Stomach smooth muscle (tissue), 2 donors: Measurements from ENCODE around the gene ADCY1.
"Not testable (repeated sequence)": the region's sequence is repeated elsewhere in the genome, so short reads cannot be mapped to it uniquely, and the experiment has no call there.

ENCODE experiments used
- H3K27ac ChIP-seq: one replicate; pipeline ENCODE4 v1.7.0; 2013; ENCODE audit warnings: mild to moderate bottlenecking, low read length, inconsistent platforms
- H3K27me3 ChIP-seq, 2 donors: one replicate each; pipeline ENCODE4 v1.7.0; 2013; ENCODE audit warnings: low read length in 2 of 2; ENCODE audit not compliant: insufficient read depth in 2 of 2, control insufficient read depth in 1 of 2
- H3K36me3 ChIP-seq, 2 donors: one replicate each; pipeline ENCODE4 v1.7.0; 2013; ENCODE audit warnings: low read length in 2 of 2; ENCODE audit not compliant: control insufficient read depth in 2 of 2, insufficient read depth in 2 of 2
- H3K4me1 ChIP-seq: one replicate; pipeline ENCODE4 v1.7.0; 2013; ENCODE audit warnings: low read length; ENCODE audit not compliant: control insufficient read depth, insufficient read depth
- H3K4me3 ChIP-seq, 2 donors: one replicate each; pipeline ENCODE4 v1.7.0; 2013; ENCODE audit warnings: low read length in 2 of 2
- H3K9ac ChIP-seq, 2 donors: one replicate each; pipeline ENCODE4 v1.7.0; 2013; ENCODE audit warnings: low read length in 2 of 2, mild to moderate bottlenecking in 1 of 2
- H3K9me3 ChIP-seq, 2 donors: one replicate each; pipeline ENCODE4 v1.7.0; 2013; ENCODE audit warnings: low read length in 2 of 2; ENCODE audit not compliant: control insufficient read depth in 2 of 2
- donor health status: healthy.
- donor health status: Pancreatic carcinoma.

Gene ADCY1

GRCh38 chr7:45738920-45739319 lies 164.8 kb downstream of the ADCY1 start:
- not testable (repeated sequence) for H3K4me1 ChIP-seq, H3K9me3 ChIP-seq, H3K4me3 ChIP-seq, H3K27ac ChIP-seq, H3K27me3 ChIP-seq, H3K9ac ChIP-seq, H3K36me3 ChIP-seq

- H3K36me3 ChIP-seq, H3K27ac ChIP-seq, H3K4me1 ChIP-seq, H3K9ac ChIP-seq, H3K27me3 ChIP-seq, H3K4me3 ChIP-seq, H3K9me3 ChIP-seq: not testable (repeated sequence)
Measured at GRCh38 chr7:45740573-45740972, 166.4 kb downstream of the ADCY1 start.

GRCh38 chr7:45748976-45749375 lies 174.8 kb downstream of the ADCY1 start:
- H3K9ac ChIP-seq, H3K36me3 ChIP-seq, H3K4me3 ChIP-seq, H3K27me3 ChIP-seq, H3K4me1 ChIP-seq, H3K27ac ChIP-seq, H3K9me3 ChIP-seq: not testable (repeated sequence)

- H3K9me3 ChIP-seq, H3K9ac ChIP-seq, H3K4me1 ChIP-seq, H3K4me3 ChIP-seq, H3K27me3 ChIP-seq, H3K36me3 ChIP-seq, H3K27ac ChIP-seq: not testable (repeated sequence)
Measured at GRCh38 chr7:45751352-45751751, 177.2 kb downstream of the ADCY1 start.

GRCh38 chr7:45756333-45756732 lies 182.2 kb downstream of the ADCY1 start:
- H3K27ac ChIP-seq, H3K9me3 ChIP-seq, H3K36me3 ChIP-seq, H3K9ac ChIP-seq, H3K27me3 ChIP-seq, H3K4me1 ChIP-seq, H3K4me3 ChIP-seq: not testable (repeated sequence)

GRCh38 chr7:45756757-45757156 lies 182.6 kb downstream of the ADCY1 start:
- not testable (repeated sequence) for H3K4me3 ChIP-seq, H3K9me3 ChIP-seq, H3K9ac ChIP-seq, H3K4me1 ChIP-seq, H3K27ac ChIP-seq, H3K36me3 ChIP-seq, H3K27me3 ChIP-seq

- not testable (repeated sequence) for H3K27ac ChIP-seq, H3K4me3 ChIP-seq, H3K36me3 ChIP-seq
Measured at GRCh38 chr7:45759464-45759863, 185.3 kb downstream of the ADCY1 start.

GRCh38 chr7:45761545-45762205 lies 187.5 kb downstream of the ADCY1 start:
- H3K4me3 ChIP-seq, H3K36me3 ChIP-seq, H3K9ac ChIP-seq, H3K27ac ChIP-seq, H3K27me3 ChIP-seq, H3K4me1 ChIP-seq, H3K9me3 ChIP-seq: not testable (repeated sequence)

More at GRCh38 chr7:45759464-45759863, 185.3 kb downstream of the ADCY1 start:
- H3K9me3 ChIP-seq, H3K4me1 ChIP-seq, H3K9ac ChIP-seq, H3K27me3 ChIP-seq: not testable (repeated sequence)

GRCh38 chr7:45762225-45762994 lies 188.2 kb downstream of the ADCY1 start:
- not testable (repeated sequence) for H3K9me3 ChIP-seq, H3K9ac ChIP-seq, H3K27ac ChIP-seq

GRCh38 chr7:45768516-45769394 lies 194.6 kb downstream of the ADCY1 start:
- Histone ChIP-seq H3K4me3 (peak overlapping the region; percentile 80 to 85), H3K27ac (peak overlapping the region; percentile 89), H3K9ac (peak overlapping the region; percentile 83 to 86)
- H3K4me1 ChIP-seq, H3K27me3 ChIP-seq, H3K36me3 ChIP-seq, H3K9me3 ChIP-seq: not testable (repeated sequence)

More at GRCh38 chr7:45762225-45762994, 188.2 kb downstream of the ADCY1 start:
- H3K36me3 ChIP-seq, H3K4me3 ChIP-seq, H3K4me1 ChIP-seq, H3K27me3 ChIP-seq: not testable (repeated sequence)
